Tibial artery (tissue), 4 donors: Measurements from ENCODE around the gene NELL2.

Experiments
- DNase-seq, 2 donors: peaks; one replicate each; pipeline ENCODE4 v3.0.0-alpha.2; 2019
- H3K27ac ChIP-seq, 2 donors: fragments of 200-600 bp; sonication (generic) in 1 of 2; 1 replicate in 1 of 2; 2 replicates in 1 of 2; pipeline ENCODE4 v1.5.1; 2018 to 2019; ENCODE audit warnings: mild to moderate bottlenecking in 1 of 2
- H3K27me3 ChIP-seq, 2 donors: fragments of 200-600 bp; sonication (generic) in 1 of 2; one replicate each; pipeline versions ENCODE4 v1.5.1 to v1.6.0; 2016 to 2019
- H3K36me3 ChIP-seq, 3 donors: fragments of 200-600 bp; sonication (generic) in 2 of 3; one replicate each; pipeline ENCODE4 v1.5.1; 2016 to 2019; ENCODE audit warnings: mild to moderate bottlenecking in 2 of 3
- H3K4me1 ChIP-seq, 4 donors: fragments of 200-600 bp; sonication (generic) in 2 of 4; 1 replicate in 3 of 4; 2 replicates in 1 of 4; pipeline ENCODE4 v1.5.1; 2016 to 2019
- H3K4me3 ChIP-seq, 2 donors: fragments of 200-600 bp; sonication (generic) in 1 of 2; 1 replicate in 1 of 2; 2 replicates in 1 of 2; pipeline ENCODE4 v1.5.1; 2018 to 2019; ENCODE audit warnings: mild to moderate bottlenecking in 2 of 2
- H3K9me3 ChIP-seq, 3 donors: fragments of 200-600 bp; sonication (generic) in 1 of 3; one replicate each; pipeline ENCODE4 v1.5.1; 2016 to 2019
- CTCF ChIP-seq, 2 experiments: fragments of 200-600 bp in 1 of 2; fragments of 450-650 bp in 1 of 2; IDR thresholded peaks; one replicate each; pipeline ENCODE4 v1.5.1; 2017 to 2019; ENCODE audit warnings: antibody characterized with exemption in 2 of 2, mild to moderate bottlenecking in 1 of 2, moderate library complexity in 1 of 2
- intact Hi-C: fragments of 100-400 bp; cut with DNase I; formaldehyde crosslinking; loops from one replicate; pipeline ENCODE4 v1.15.0; 2023; ENCODE audit warnings: low total_unique reads

The NELL2 gene

GRCh38 chr12:44616402-44616801 lies 259.7 kb downstream of the NELL2 start:
- H3K4me1 ChIP-seq: no peaks in the 10 kb centered on the region
- TF ChIP-seq CTCF (IDR thresholded peaks at IDR 0.05): no peak
- no peak overlapping the region for H3K4me3 ChIP-seq
- H3K9me3 ChIP-seq: no peaks in the 10 kb centered on the region
- DNase-seq: no peak
- H3K27ac ChIP-seq: no peak overlapping the region
- intact Hi-C loops: no loop called here
- no peaks in the 10 kb centered on the region for H3K36me3 ChIP-seq
- no peaks in the 10 kb centered on the region for H3K27me3 ChIP-seq

GRCh38 chr12:44611538-44611937 lies 264.6 kb downstream of the NELL2 start:
- H3K27me3 ChIP-seq: no peaks in the 10 kb centered on the region
- H3K27ac ChIP-seq: no peak overlapping the region
- no peaks in the 10 kb centered on the region for H3K9me3 ChIP-seq
- no peak for TF ChIP-seq CTCF (IDR thresholded peaks at IDR 0.05)
- no peak for DNase-seq
- H3K4me1 ChIP-seq: no peaks in the 10 kb centered on the region
- intact Hi-C loops: no loop called here
- H3K36me3 ChIP-seq: no peaks in the 10 kb centered on the region
- H3K4me3 ChIP-seq: no peak overlapping the region

GRCh38 chr12:44603701-44604100 lies 272.4 kb downstream of the NELL2 start:
- H3K4me3 ChIP-seq: no peak overlapping the region
- intact Hi-C loops: no loop called here
- H3K4me1 ChIP-seq: no peaks in the 10 kb centered on the region

GRCh38 chr12:44592626-44593025 lies 283.5 kb downstream of the NELL2 start:
- Histone ChIP-seq H3K9me3 (no peaks in the 10 kb centered on the region), H3K27me3 (no peaks in the 10 kb centered on the region), H3K4me1 (no peaks in the 10 kb centered on the region), H3K36me3 (no peaks in the 10 kb centered on the region), H3K4me3 (no peak overlapping the region), H3K27ac (no peak overlapping the region)
- no peak for TF ChIP-seq CTCF (IDR thresholded peaks at IDR 0.05)
- DNase-seq: no peak
- intact Hi-C loops: no loop called here

More at GRCh38 chr12:44603701-44604100, 272.4 kb downstream of the NELL2 start:
- no peak for DNase-seq
- Histone ChIP-seq H3K9me3 (no peaks in the 10 kb centered on the region), H3K36me3 (no peaks in the 10 kb centered on the region), H3K27ac (no peak overlapping the region), H3K27me3 (no peaks in the 10 kb centered on the region)
- no peak for TF ChIP-seq CTCF (IDR thresholded peaks at IDR 0.05)

DNA sequence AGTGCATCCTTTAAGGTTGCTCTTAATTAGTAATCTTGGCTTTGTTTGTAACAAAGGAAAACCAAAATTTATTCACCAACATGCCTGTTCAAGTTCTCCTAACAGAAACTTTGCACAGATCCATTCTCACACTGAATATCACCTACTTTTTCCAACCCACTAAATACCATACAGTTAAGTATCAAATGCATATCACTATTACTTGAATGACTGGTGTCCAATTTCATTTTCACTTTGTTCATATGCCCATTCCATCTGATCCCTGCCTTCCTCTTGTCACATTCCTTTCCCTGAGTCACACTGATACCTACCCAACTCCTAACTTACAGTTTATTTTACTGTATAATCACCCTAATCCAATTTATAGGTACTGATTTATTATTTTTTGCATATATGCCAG lies 286.4 kb downstream of the NELL2 start:
- H3K36me3 ChIP-seq: no peaks in the 10 kb centered on the region
- TF ChIP-seq CTCF (IDR thresholded peaks at IDR 0.05): no peak
- no peaks in the 10 kb centered on the region for H3K4me1 ChIP-seq
- H3K27ac ChIP-seq: no peak overlapping the region
- intact Hi-C loops: no loop called here
- H3K4me3 ChIP-seq: no peak overlapping the region
- no peaks in the 10 kb centered on the region for H3K9me3 ChIP-seq
- H3K27me3 ChIP-seq: no peaks in the 10 kb centered on the region
- DNase-seq: no peak

DNA sequence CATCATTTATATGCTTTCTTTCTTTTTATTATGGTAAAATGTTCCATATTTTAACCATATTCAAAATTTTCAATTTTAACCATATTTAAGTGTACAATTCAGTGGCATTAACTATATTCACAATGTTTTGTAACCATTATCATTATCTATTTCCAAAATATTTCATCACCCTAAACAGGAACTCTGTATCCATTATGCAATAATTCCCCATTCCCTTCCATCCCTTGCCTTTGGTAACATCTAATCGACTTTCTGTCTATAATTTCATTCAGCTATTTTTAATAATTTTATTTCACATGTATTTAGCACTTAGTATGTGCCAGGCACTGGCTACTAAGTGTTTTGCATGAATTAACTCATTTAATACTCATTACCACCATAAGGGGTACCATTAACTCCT lies 287.5 kb downstream of the NELL2 start:
- intact Hi-C loops: no loop called here
- H3K4me1 ChIP-seq: no peaks in the 10 kb centered on the region
- no peaks in the 10 kb centered on the region for H3K27me3 ChIP-seq
- TF ChIP-seq CTCF (IDR thresholded peaks at IDR 0.05): no peak
- H3K9me3 ChIP-seq: no peaks in the 10 kb centered on the region
- H3K27ac ChIP-seq: no peak overlapping the region
- H3K36me3 ChIP-seq: no peaks in the 10 kb centered on the region
- no peak for DNase-seq
- H3K4me3 ChIP-seq: no peak overlapping the region
